GM10248 (cell line): ENCODE measurements around the gene UBN2.
"Not testable (repeated sequence)": the region's sequence is repeated elsewhere in the genome, so short reads cannot be mapped to it uniquely, and the experiment has no call there.

Experiments
- CTCF ChIA-PET: fragments of 300-600 bp; sonication (Branson Sonifier 250); formaldehyde crosslinking; extraction: SDS; loops from one replicate; lab custom pipeline; 2021; ENCODE audit warnings: antibody characterized with exemption; lab: Yijun Ruan, JAX
- POLR2A ChIA-PET: fragments of 350-650 bp; sonication (Branson Sonifier 250); formaldehyde crosslinking; extraction: SDS; loops from one replicate; lab custom pipeline; 2020; ENCODE audit warnings: antibody characterized with exemption; lab: Yijun Ruan, JAX
- DNase-seq: peaks from one replicate; pipeline ENCODE4 v3.0.0; 2012; ENCODE audit errors: extremely low spot score
- TF ChIP-seq, protein P1 (sequence below): IDR thresholded peaks from 2 replicates; pipeline ENCODE4 v1.5.1; 2012; ENCODE audit warnings: mild to moderate bottlenecking, low read depth; ENCODE audit errors: extremely low read depth, missing control alignments, control extremely low read depth

UBN2 gene

DNA sequence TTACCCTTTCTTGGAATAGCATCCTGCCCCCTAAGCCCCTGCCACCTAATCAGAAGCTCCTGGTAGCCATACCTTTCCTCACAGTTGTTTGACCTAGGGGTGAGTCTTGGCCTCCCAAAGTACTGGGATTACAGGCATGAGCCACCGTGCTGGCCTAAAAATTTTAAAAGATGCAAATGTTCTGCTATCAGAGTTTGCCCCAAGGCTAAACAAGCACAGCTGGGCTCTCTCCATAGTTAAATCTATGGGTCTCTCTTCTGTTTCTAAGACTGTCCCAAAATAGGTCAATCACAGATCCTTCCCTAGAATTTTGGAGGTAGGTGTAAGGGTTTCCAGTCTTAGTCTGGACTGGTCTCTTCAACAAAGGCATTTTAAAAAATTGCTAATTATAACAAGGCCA lies 12.9 kb upstream of the UBN2 start:
- POLR2A ChIA-PET = no interaction called here
- TF ChIP-seq, protein P1, sequence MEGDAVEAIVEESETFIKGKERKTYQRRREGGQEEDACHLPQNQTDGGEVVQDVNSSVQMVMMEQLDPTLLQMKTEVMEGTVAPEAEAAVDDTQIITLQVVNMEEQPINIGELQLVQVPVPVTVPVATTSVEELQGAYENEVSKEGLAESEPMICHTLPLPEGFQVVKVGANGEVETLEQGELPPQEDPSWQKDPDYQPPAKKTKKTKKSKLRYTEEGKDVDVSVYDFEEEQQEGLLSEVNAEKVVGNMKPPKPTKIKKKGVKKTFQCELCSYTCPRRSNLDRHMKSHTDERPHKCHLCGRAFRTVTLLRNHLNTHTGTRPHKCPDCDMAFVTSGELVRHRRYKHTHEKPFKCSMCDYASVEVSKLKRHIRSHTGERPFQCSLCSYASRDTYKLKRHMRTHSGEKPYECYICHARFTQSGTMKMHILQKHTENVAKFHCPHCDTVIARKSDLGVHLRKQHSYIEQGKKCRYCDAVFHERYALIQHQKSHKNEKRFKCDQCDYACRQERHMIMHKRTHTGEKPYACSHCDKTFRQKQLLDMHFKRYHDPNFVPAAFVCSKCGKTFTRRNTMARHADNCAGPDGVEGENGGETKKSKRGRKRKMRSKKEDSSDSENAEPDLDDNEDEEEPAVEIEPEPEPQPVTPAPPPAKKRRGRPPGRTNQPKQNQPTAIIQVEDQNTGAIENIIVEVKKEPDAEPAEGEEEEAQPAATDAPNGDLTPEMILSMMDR = no peak
- no peak for DNase-seq
- CTCF ChIA-PET = interaction anchor here (1.9 kb wide), 1 partner anchor 10 kb away, joined by 5 read pairs; no protein-coding TSS in a partner anchor

DNA sequence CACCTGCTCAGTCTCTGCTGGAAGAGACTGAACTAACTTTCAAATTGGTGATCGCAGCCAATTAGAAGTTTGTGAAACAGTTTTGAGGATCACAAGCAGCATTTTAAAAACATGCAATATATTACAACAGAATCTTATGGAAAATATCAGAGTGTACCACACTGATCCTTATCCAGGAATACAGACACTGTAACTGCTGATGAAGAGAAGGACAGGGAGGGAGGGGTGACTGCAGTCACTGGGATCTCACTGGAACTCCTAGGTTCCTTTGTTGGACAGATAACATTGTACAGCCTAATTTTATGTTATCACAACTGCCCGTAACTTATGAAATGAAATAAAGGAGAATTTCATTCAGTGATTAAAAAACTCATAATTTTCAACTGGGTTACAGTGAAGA lies 6.8 kb upstream of the UBN2 start:
- POLR2A ChIA-PET = no interaction called here
- TF ChIP-seq, protein P1 = no peak
- CTCF ChIA-PET = interaction anchor here (1.6 kb wide), 1 partner anchor 18 kb away, joined by 3 read pairs; no protein-coding TSS in a partner anchor
- no peak for DNase-seq

DNA sequence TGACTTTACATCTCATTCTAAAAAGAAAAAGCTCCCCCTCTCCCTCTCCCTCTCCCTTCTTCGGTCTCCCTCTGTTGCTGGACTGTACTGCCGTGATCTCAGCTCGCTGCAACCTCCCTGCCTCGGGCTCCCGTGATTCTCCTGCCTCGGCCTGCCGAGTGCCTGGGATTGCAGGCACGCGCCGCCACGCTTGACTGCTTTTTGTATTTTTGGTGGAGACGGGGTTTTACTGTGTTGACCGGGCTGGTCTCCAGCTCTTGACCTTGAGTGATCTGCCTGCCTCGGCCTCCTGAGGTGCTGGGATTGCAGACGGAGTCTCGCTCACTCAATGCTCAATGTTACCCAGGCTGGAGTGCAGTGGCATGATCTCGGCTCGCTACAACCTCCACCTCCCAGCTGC lies 6.2 kb upstream of the UBN2 start:
- CTCF ChIA-PET = interaction anchor here (1.6 kb wide), 1 partner anchor 18 kb away, joined by 3 read pairs; no protein-coding TSS in a partner anchor
- DNase-seq, POLR2A ChIA-PET: not testable (repeated sequence)

DNA sequence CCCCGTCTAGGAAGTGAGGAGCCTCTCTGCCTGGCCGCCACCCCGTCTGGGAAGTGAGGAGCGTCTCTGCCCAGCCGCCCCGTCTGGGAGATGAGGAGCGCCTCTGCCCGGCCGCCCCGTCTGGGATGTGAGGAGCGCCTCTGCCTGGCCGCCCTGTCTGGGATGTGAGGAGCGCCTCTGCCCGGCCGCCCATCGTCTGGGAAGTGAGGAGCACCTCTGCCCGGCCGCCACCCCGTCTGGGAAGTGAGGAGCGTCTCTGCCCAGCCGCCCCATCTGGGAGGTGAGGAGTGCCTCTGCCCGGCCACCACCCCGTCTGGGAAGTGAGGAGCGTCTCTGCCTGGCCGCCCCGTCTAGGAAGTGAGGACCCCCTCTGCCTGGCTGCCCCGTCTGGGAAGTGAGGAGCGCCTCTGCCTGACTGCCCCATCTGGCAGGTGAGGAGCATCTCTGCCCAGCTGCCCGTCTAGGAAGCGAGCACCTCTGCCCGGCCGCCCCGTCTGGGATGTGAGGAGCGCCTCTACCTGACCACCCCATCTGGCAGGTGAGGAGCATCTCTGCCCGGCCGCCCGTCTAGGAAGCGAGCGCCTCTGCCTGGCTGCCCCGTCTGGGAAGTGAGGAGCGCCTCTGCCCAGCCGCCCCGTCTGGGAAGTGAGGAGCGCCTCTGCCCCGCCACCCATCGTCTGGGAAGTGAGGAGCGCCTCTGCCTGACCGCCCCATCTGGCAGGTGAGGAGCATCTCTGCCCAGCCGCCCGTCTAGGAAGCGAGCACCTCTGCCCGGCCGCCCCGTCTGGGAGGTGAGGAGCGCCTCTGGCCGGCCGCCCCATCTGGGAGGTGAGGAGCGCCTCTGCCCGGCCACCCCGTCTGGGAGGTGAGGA lies 5.5 kb upstream of the UBN2 start:
- CTCF ChIA-PET = interaction anchor here (1.6 kb wide), 1 partner anchor 19 kb away, joined by 3 read pairs; no protein-coding TSS in a partner anchor
- DNase-seq, POLR2A ChIA-PET: not testable (repeated sequence)

DNA sequence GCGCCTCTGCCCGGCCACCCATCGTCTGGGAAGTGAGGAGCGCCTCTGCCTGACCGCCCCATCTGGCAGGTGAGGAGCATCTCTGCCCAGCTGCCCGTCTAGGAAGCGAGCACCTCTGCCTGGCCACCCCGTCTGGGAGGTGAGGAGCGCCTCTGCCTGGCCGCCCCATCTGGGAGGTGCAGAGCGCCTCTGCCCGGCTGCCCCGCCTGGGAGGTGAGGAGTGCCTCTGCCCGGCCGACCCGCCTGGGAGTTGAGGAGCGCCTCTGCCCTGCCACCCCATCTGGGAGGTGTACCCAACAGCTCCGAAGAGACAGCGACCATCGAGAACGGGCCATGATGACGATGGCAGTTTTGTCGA lies 4.9 kb upstream of the UBN2 start:
- CTCF ChIA-PET, DNase-seq, POLR2A ChIA-PET: not testable (repeated sequence)

GRCh38 chr7:139226988-139227488 lies 4.0 kb upstream of the UBN2 start:
- POLR2A ChIA-PET, DNase-seq: not testable (repeated sequence)
- CTCF ChIA-PET = interaction anchor here (1.7 kb wide), 1 partner anchor 9 kb away, joined by 5 read pairs; no protein-coding TSS in a partner anchor

DNA sequence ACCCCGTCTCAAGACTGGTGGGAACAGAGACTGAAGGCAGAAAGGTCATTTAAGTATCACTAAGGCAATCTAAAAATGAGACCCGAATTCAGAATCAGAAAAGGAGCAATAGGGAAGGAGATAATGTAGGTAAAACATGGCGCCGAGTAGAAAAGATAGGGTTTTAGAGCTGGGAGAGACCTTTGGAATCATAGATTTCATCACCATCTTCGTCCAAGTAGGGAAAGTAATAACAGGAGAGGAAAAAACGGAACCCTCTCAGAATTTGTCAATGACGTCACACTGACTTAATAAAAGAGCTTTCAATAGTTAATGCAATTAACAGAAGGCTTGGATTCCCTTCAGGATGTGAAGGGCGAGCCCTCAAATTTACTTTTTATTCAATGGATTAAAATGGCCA lies 1.0 kb upstream of the UBN2 start:
- POLR2A ChIA-PET = no interaction called here
- TF ChIP-seq, protein P1 = no peak

DNA sequence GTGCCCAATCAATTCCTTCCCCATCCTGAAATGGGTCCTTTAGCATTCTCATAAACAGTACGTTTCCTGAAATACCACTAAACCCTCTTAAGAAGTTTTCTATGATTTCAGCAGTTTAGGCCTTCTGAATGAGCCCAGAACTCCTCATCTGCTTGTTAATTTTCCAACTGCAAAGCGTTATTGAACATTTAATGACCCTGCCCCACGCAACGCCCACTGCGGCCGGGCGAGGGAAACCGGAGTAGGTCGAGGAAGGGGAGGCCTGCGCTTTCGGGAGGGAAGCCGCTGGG lies 608 bp upstream of the UBN2 start:
- DNase-seq = no peak
- ChIA-PET CTCF (no interaction called here), POLR2A (no interaction called here)
- TF ChIP-seq, protein P1 = no peak

More for the DNA sequence above, 1.0 kb upstream of the UBN2 start:
- CTCF ChIA-PET = no interaction called here
- DNase-seq = no peak
